Spinal cord (tissue), 10 donors: ENCODE data around the gene XRCC5. TPM values are rescaled to one million over a fixed set of nuclear protein-coding genes. Genes with fewer than 3 reads are reported as not detected.

Source experiments
- DNase-seq, 6 donors: peaks; one replicate each; pipeline versions ENCODE4 v3.0.0 to v3.0.0-alpha.2; 2013 to 2015; ENCODE audit warnings: low spot score in 6 of 6, low read depth in 4 of 6
- H3K27ac ChIP-seq: one replicate; pipeline ENCODE4 v1.5.1; 2013; ENCODE audit warnings: low read depth, low read length, control low read depth
- H3K27me3 ChIP-seq: one replicate; pipeline ENCODE4 v1.6.1; 2013; ENCODE audit warnings: low read length; ENCODE audit not compliant: control insufficient read depth, insufficient read depth
- H3K36me3 ChIP-seq: one replicate; pipeline ENCODE4 v1.6.1; 2013; ENCODE audit warnings: low read length; ENCODE audit not compliant: control insufficient read depth, insufficient read depth
- H3K4me1 ChIP-seq: one replicate; pipeline ENCODE4 v1.6.1; 2013; ENCODE audit warnings: low read length; ENCODE audit not compliant: control insufficient read depth, insufficient read depth
- H3K4me3 ChIP-seq: one replicate; pipeline ENCODE4 v1.5.1; 2013; ENCODE audit warnings: low read depth, low read length, control low read depth
- H3K9me3 ChIP-seq: one replicate; pipeline ENCODE4 v1.6.1; 2013; ENCODE audit warnings: low read length; ENCODE audit not compliant: control insufficient read depth, insufficient read depth
- WGBS: methylation state at CpG from one replicate; pipeline ENCODE4 v1.1.5; 2013; ENCODE audit warnings: missing lambda C conversion rate; ENCODE audit not compliant: insufficient coverage; 5-methylcytosine and 5-hydroxymethylcytosine counted together
- long read RNA-seq, 4 donors: transcript quantifications; one replicate each; lab custom pipeline, GENCODE V29; 2026
- polyA plus RNA-seq, 2 donors: library from polyadenylated mRNA; unstranded; fragments of 120-200 nt; gene quantifications; one replicate each; pipeline ENCODE4 v1.2.1, GENCODE V29; 2013; ENCODE audit not compliant: insufficient read length in 2 of 2
- total RNA-seq, 2 donors: library from RNA; depleted of rRNA in 1 of 2; stranded (reverse); fragments of 120-200 nt in 1 of 2; fragments of >200 nt in 1 of 2; gene quantifications; one replicate each; pipeline versions ENCODE4 v1.2.3 to v1.2.4, GENCODE V29; 2013 to 2014
- donor health status: healthy.

XRCC5 gene
- total RNA-seq, result 100 to 1,000 TPM; 239 to 256 TPM
- polyA plus RNA-seq, result 100 to 1,000 TPM; 144 to 173 TPM
- long read RNA-seq, donor 1, transcript XRCC5-209 (2 exons, 616 nt), result minor isoform, 11 of 231 reads
- long read RNA-seq, donor 1, transcript XRCC5-201 (21 exons, 3,428 nt), result major isoform, 29 of 231 reads
- long read RNA-seq, donor 1, partial matches to known transcripts, result 188 of 231 reads
- long read RNA-seq, donor 1, other reads (novel, unspliced or antisense), result 0 of 231 reads
- long read RNA-seq, donor 2, transcript XRCC5-201 (21 exons, 3,428 nt), result major isoform, 9 of 47 reads
- long read RNA-seq, donor 2, transcript XRCC5-208 (3 exons, 610 nt), result minor isoform, 5 of 47 reads
- long read RNA-seq, donor 2, partial matches to known transcripts, result 32 of 47 reads
- long read RNA-seq, donor 2, other reads (novel, unspliced or antisense), result 0 of 47 reads
- long read RNA-seq, donor 3, transcript XRCC5-201 (21 exons, 3,428 nt), result major isoform, 7 of 76 reads
- long read RNA-seq, donor 3, partial matches to known transcripts, result 62 of 76 reads
- long read RNA-seq, donor 3, other reads (novel, unspliced or antisense), result 0 of 76 reads
- long read RNA-seq, donor 4, transcript XRCC5-201 (21 exons, 3,428 nt), result major isoform, 22 of 206 reads
- long read RNA-seq, donor 4, transcript XRCC5-208 (3 exons, 610 nt), result minor isoform, 11 of 206 reads
- long read RNA-seq, donor 4, transcript XRCC5-209 (2 exons, 616 nt), result minor isoform, 20 of 206 reads
- long read RNA-seq, donor 4, partial matches to known transcripts, result 150 of 206 reads
- long read RNA-seq, donor 4, other reads (novel, unspliced or antisense), result 0 of 206 reads

DNA sequence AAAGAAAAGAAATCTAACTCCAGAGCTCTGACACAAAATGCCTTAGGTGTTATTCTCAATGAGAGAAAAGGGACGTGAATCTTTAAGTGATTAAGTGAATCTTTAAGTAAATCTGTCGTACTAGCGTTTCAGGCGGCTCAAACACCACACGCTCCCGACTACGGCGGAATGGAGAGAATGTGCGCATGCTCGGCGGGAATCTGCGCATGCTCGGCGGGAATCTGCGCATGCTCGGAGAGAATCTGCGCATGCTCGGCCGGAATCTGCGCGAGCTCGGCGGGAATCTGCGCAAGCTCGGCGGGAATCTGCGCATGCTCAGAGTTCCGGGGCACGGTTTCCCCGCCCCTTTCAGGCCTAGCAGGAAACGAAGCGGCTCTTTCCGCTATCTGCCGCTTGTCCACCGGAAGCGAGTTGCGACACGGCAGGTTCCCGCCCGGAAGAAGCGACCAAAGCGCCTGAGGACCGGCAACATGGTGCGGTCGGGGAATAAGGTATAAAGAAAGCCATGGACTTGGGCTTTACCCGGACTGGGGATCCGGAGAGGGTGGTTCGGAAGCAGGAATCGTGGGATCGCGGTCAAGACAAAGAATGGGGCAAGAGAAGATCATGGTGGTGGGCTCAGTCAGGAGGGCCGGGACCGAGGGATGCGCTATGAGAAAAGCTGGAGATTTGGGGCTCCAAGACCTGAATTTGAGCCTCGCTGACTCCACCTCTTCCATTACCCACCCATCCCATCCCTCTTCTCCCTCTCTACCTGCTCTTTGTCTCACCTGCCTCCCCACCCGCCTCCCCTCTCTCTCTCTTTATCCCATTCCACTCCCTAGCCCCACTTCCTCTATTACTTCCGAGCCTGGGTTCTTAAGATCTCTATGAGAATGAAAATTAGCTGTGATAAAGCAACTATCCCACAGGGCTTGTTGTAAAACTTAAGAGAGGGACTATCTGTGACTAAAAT, at the start of gene XRCC5:
Gene XRCC5 (plus strand): TSS at position 382 of the 955 bp plus-strand sequence. CDS start 89 bp downstream, at position 471.
- Histone ChIP-seq H3K36me3 (peaks cover 14% of the 10 kb centered on the region), H3K27ac (peak within 1 kb of the TSS; percentile 92), H3K4me3 (peak within 1 kb of the TSS; percentile 98), H3K27me3 (no peaks in the 10 kb centered on the region), H3K9me3 (no peaks in the 10 kb centered on the region), H3K4me1 (peaks cover 8% of the 10 kb centered on the region)
- WGBS, result 0% methylated on average over 50 of the region's 57 CpGs
- peak; percentile 94 to 99 (median 97) for DNase-seq

GRCh38 chr2:216064014-216064630, 45.0 kb upstream of the XRCC5 start:
- Histone ChIP-seq H3K4me1 (no peaks in the 10 kb centered on the region), H3K27ac (no peak overlapping the region), H3K36me3 (peaks cover 2% of the 10 kb centered on the region), H3K4me3 (no peak overlapping the region), H3K27me3 (no peaks in the 10 kb centered on the region), H3K9me3 (no peaks in the 10 kb centered on the region)
- no CpG with 5 or more reads among the region's 2 CpGs for WGBS
- peak in 1 of 6 donors; percentile 37 for DNase-seq

DNA sequence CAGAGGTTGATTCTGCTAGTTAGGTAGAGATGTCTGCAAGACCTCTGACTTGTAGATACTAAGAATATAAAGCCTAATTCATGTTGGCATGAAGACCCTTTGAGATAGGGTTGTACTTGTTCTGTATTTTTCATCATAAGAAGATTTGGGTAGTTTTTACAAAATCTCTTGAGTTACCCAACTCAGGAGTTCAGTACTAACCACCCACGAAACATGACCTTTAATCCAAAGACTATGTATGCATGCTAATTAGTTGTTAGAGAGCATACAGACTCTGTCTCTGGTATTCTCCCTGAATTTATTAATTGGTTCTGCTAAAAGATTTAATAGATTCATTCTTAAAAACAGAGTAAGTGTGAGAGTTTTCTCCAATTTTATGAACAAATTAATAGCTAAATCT, 44.5 kb upstream of the XRCC5 start:
- Histone ChIP-seq H3K4me3 (no peak overlapping the region), H3K9me3 (no peaks in the 10 kb centered on the region), H3K27me3 (no peaks in the 10 kb centered on the region), H3K27ac (no peak overlapping the region), H3K36me3 (peaks cover 2% of the 10 kb centered on the region), H3K4me1 (no peaks in the 10 kb centered on the region)
- WGBS, result no CpG with 5 or more reads among the region's 1 CpG
- no peak for DNase-seq

DNA sequence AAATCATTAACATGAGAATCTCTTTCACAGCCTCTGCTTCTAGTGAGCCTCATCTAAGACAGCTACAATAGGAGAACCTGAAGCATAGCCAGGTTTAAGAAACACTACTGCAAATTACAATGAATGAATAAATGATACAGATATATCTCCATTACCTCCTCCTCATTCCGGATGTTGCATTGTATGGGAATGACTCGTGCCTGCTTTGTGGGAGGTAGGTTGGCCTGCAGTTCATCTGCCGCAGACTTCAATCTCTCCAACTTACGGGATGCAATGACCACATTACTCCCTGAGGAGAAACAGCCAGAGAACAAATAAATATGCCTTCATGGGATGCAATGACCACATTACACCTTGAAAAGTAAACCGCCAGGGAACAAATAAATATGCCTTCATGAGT, 42.9 kb upstream of the XRCC5 start:
- H3K4me1 ChIP-seq, result no peaks in the 10 kb centered on the region
- no peak overlapping the region for H3K27ac ChIP-seq
- H3K36me3 ChIP-seq, result no peaks in the 10 kb centered on the region
- H3K9me3 ChIP-seq, result no peaks in the 10 kb centered on the region
- H3K4me3 ChIP-seq, result no peak overlapping the region
- no peaks in the 10 kb centered on the region for H3K27me3 ChIP-seq
- WGBS, result 92% methylated on average over 2 of the region's 5 CpGs
- no peak for DNase-seq

DNA sequence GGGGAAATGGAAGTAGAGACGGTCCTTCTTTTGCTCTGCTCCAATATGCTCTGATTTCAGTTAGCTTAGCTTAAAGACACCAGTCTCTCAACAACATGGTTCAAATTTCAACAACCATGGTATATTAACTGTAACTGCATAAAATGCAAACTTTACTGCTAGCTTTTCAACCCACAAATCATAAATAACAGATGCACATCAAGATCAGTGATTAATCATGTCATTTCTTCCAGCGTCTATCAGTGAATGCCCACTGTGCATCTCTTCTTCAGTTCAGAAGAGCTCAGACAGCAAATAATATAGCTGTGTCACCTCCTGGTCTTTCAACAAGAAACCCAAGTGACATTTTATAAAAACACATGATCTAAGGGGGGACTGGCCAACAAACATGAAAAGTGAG, 40.1 kb upstream of the XRCC5 start:
- WGBS, result 91% methylated on average over 1 of the region's 2 CpGs
- no peaks in the 10 kb centered on the region for H3K4me1 ChIP-seq
- H3K27me3 ChIP-seq, result no peaks in the 10 kb centered on the region
- no peak for DNase-seq
- no peaks in the 10 kb centered on the region for H3K36me3 ChIP-seq
- no peaks in the 10 kb centered on the region for H3K9me3 ChIP-seq
- H3K4me3 ChIP-seq, result no peak overlapping the region
- no peak overlapping the region for H3K27ac ChIP-seq

GRCh38 chr2:216070195-216070594, 39.0 kb upstream of the XRCC5 start:
- H3K9me3 ChIP-seq, result no peaks in the 10 kb centered on the region
- no peak overlapping the region for H3K4me3 ChIP-seq
- H3K27me3 ChIP-seq, result no peaks in the 10 kb centered on the region
- 100% methylated on average over 1 of the region's 6 CpGs for WGBS
- H3K36me3 ChIP-seq, result peaks cover 3% of the 10 kb centered on the region
- no peak overlapping the region for H3K27ac ChIP-seq
- H3K4me1 ChIP-seq, result no peaks in the 10 kb centered on the region
- no peak for DNase-seq

DNA sequence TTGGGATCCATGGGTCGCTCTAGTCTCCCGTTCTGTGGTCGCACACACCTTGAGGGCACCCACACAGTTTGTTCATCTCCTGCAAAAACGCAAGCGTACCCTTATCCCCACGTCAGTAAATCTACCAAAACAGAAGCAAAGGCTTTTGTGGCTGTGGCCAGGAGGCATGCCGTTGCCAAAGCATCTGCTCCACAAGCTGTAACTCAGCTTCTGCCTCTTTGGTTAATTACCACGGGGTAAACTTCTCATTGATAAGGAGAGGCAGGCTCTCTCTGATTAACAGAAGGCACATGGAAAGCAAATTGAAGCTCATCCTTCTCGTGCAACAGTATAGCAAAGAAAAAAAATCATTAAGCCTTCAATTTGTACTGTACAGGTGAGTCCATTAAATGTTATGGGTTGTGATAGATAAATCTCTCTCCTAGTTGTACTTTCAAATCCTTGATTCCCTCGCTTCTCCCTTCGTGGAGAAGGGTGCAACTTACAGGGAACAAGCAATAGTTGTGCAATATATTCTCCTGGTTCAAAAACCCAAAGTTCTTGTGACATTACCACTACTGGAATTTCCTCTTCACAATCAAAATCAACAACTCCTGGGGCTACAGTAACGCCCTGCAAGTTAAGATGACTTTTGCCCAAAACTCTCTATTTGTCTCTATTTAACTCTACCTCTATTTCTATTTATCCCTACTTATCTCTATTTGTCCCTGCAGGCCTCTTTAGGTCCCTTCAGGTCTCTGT, 37.9 kb upstream of the XRCC5 start:
- Histone ChIP-seq H3K4me1 (no peaks in the 10 kb centered on the region), H3K27ac (no peak overlapping the region), H3K9me3 (no peaks in the 10 kb centered on the region), H3K27me3 (no peaks in the 10 kb centered on the region), H3K36me3 (peaks cover 3% of the 10 kb centered on the region), H3K4me3 (no peak overlapping the region)
- DNase-seq, result peak in 1 of 6 donors; percentile 69
- 92% methylated on average over 2 of the region's 12 CpGs for WGBS

- Histone ChIP-seq H3K36me3 (peaks cover 3% of the 10 kb centered on the region), H3K27ac (no peak overlapping the region), H3K4me3 (no peak overlapping the region), H3K4me1 (no peaks in the 10 kb centered on the region), H3K27me3 (no peaks in the 10 kb centered on the region), H3K9me3 (no peaks in the 10 kb centered on the region)
- no peak for DNase-seq
These were observed 36.7 kb upstream of the XRCC5 start for GRCh38 chr2:216072473-216072872.
